NCI-H2171 (cell line): ENCODE results near the gene DLG2.

Source experiments
- DNase-seq: peaks from one replicate; lab custom pipeline; 2025; lab: John Stamatoyannopoulos, UW

Gene DLG2

DNA sequence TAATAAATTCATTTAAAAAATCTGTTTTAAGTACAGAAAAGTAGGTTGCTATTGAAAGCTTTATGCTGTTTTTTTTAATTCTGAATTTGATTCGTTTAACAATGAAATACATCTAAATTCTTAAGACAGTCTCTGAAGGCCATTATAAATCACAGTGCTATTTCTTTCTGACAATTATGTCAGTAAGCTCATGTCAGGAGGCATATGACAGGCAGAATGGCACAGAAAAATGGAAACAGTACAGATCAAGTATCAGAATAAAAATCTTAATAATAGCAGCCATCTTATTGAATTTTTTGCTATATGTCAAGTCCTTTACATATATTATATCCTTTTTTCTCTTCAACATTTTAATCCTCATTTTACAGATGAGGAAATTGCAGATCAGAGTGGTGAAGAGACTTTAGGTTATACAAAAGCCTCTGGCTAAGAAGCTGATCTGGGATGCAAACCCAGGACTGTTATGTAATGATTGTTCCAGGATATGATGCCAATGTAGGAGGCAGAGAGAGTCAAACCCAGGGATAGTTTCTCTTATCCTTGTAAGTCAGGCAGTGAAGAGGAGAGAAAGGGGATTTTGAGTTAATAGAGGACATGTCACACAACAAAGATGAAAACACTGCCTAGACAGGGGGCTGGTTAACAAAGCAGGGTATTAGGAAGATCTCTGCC is 2057.9 kb downstream of the DLG2 start:
- no peak for DNase-seq

DNA sequence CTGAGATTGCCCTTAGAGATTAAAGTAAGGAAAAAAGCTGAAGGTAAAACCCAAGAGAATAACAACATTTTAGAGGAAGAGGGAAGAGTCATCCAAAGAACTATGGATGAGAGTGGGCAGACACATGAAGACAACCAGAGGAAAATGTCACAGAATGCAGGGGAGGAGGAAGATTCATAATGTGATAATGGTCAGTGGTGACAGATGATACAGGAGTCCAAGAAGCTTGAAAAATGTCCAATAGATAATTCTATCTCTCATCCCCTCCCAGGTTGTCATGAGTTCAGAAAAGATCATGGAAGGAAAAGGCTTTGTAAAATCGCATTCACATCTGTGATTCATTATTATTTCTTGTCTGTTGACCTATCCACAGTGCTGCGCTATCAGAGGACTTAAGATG is 2058.6 kb downstream of the DLG2 start:
- no peak for DNase-seq

DNA sequence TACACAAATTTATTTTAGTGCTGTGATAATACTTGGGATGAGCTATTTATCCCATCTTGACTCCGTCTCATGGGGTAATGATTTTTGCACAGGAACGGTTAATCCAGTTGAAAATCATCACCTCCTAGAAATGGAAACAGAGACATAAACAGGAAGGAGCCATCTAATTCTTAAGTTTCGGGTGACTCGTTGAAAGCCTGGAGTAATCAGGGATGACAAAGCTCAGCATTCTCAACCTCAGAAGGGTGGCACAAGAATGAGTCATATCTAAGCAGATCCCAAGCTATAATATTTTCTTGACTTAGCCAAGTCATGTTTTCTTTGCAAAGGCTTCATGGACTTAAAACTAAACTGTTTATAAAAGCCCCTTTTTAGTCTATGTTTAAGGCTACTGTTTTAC is 2060.2 kb downstream of the DLG2 start:
- DNase-seq = no peak

DNA sequence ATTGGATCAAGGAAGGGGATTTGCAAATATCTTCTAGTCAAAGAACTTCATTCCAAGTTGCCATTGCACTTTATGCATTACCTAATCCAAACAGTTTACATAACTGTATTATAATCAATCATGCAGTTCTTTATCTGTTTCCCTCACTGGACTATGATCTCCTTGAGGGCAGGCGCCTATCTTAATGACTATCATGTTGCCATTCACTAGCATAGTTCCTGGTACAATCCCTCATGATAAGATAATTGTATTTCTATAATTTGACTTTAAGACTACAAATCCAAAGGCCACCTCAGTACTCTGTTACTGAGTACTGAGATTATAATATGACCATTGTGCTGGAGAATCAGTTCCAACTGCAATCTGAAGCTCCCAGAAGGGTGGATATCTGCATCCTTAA is 2062.3 kb downstream of the DLG2 start:
- no peak for DNase-seq

DNA sequence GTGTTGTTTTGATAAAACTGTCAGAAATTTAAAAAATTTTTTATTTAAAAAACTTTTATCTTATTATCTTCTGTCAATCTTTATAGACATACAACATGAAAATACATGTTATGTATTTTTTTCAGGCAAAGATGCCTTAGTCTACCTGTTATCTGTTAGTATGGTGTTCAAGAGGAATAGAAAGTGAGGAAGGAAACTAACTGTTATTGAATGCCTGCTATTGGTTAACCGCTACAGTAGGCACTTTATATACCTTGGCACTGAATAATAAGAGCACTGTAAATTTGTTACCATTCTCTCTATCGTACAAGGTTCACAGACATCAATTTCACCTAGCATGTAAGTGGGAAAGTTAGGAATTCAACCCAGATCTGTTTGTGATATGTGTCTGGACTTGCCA is 2068.9 kb downstream of the DLG2 start:
- no peak for DNase-seq

DNA sequence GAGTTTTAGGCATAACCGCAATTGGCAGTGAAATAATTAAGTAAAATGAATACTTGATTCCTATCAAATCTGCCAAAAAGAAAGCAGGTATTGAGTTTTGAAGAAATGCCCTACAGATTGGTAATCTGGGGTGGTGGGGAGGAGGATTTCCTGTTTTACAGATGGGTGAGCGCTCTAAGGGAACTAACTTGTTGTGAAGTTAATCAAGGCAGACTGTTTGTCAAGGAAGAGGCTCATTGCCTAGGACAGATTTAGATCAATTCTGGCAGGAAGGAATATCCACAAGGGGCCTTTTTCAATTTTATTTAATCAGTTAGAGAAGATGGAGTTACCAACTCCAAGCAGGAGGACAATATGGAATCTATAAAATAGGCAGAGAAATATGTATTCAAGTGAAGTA is 2069.5 kb downstream of the DLG2 start:
- DNase-seq = no peak

DNA sequence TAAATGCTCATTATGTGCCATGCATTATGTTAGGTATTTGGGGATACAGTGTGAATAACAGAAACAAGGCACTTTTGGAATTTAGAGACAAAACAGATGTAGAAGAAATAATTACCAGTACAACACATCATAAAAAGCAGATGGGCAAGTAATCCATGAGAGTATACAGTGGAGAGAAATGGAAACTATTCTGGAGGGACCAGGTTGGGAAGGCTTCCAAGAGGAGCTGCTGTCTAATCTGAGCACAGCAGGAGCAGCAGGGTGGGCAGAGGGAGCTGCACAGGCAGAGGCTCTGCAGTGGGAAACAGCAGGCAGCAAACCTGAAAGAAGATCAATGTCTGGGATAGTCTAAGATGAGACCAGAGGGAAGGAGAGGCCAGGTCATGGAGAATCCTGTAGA is 2072.3 kb downstream of the DLG2 start:
- DNase-seq = peak; percentile 59

DNA sequence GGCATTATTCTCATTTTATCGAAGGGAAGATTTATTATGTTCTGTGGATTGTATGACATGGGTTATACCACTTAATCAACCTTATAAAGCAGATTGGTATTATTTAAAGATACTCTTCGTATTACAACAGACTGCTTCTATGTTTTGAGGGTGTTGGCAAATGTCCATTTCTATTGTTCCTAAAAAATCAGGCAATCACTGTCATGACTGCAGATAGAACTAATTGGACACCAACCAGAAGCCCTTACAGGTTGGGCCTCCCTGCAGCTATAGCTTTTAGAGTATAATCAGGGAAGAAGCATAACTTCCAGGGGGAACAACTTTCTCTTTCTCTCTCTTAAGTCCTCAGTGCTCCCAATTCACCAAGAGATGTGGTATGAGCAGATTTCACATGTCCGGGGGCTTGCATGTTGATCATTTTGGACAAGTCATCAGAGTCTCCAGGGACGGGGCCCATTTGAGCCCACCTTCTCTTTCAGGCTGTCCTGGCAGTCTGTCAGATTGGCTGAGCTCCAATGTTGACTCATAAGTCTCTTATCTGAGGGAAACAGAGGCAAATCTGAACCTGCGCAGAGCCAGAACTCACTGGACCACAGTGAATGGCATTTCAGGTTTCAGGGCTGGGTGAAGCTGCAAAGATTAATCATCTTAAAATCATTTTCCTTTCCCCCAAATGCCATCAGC is 2077.0 kb downstream of the DLG2 start:
- no peak for DNase-seq

DNA sequence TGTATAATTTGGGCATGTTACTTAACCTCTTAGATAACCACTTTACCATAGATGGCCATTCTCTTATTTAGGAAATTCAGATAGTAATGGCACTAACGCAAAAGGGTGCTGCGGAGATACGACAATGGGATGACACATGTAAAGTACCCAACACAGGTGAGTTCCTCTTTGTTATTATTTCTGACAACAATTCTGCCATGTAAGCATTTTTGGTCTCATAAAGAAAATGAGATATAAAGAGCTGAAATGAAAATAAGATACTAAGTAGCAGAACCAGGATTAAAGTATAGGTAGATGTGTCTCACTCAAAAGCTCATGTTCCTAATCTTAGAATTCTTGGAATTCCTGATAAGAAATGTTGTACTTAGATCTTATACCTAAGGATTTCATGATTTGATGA is 2080.8 kb downstream of the DLG2 start:
- no peak for DNase-seq

DNA sequence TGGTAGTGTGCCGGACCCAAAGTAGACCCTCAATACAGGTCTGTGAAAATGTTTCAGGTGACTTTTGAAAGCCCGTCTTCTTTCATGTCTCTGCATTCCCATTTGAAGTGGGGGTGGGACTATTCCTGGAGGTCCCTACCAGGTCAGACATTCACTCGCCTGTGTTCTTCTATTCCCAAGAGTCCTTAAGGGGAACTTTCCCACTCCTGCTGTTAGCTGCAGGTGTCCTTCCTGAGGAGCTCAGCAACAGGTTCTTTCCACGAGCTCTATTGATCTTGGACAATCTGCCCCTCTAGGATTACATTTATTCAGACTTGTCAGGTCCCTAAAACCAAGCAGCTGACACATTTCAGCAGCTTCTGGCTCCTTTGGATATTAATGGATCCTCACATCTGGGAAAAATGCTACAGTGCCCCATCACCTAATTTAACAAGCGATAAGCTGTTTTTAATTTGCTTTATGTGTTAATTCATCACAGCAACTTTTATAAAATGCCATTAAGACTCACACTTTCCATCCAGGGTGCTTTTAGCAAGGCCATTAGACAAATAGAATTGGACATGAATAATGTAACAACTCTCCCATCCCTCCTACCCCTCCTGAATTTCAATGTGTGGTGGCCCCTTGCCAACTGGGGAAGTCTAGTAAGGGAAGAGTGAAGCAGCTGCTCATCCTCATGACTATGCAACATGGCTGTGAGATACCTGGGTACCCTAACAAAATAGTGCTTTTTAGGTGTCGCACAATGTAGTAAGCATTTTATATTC is 2081.5 kb downstream of the DLG2 start:
- DNase-seq = no peak

DNA sequence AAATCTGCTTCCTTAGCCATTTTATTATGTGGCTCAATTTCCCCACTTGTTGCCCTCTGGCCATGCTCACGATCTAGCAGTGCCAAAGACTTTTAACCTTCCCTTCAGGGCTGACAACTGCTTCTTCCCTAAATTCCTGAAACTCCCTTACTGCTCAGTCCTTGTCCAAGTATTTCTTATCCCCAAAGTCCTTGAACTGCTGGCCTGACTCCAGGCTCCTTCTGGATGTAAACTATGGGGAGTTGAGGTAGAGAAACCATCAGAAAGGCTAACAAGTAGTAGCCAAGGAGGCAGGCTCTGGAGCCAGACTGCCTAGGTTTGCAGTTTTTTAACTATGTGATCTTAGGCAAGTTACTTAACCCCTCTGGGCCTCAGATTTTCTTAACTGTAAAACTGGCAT is 2082.3 kb downstream of the DLG2 start:
- no peak for DNase-seq

DNA sequence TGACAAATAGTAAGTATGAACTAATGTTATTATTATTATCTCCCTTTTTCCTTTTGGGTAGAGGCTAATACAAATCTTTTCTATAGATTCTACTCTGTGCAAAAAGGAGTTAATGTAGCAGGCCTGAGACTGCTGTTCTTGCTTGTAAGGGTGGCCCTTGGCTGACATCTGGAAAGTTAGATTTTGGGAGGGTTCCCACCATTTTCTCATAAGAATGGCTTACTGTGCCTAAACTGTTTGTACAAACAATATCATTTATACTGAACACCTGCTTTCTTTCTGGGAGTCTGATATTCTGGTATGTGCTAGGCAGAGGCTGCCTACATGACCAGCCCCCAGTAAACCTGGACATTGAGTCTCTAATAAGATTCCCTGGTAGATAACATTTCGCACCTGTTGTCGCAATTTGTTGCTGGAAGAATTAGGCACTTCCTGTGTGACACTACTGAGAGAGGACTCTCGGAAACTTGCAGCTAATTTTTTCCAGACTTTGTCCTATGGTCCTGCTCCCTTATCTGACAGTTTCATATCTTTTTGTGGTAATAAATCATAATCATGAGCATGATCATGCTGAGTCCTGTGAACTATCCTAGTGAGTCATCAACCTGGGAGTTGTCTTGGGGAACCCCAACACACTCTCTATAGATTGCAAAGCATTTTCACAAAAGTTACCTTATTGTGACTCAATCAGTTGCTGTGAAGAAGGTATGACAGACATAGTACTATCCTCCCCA is 2083.3 kb downstream of the DLG2 start:
- no peak for DNase-seq

DNA sequence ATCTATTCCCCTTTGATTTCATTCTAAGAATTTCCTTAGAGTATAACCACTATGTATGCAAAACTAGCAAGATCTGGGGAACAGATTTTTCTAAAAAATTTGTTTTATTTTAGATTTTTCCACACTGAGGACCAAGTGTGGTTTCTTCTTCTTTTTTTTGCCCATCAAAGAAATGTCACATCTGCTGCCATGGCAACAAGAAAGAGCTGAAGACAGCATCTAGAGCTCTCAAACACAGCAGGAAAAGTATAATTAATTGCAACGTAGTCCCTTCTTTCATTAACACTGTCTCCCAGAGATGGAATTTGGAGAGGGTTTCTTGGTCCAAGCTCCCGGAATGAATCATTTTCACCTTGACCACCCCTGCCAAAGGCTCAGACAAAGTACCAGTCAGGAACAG is 2084.3 kb downstream of the DLG2 start:
- no peak for DNase-seq

DNA sequence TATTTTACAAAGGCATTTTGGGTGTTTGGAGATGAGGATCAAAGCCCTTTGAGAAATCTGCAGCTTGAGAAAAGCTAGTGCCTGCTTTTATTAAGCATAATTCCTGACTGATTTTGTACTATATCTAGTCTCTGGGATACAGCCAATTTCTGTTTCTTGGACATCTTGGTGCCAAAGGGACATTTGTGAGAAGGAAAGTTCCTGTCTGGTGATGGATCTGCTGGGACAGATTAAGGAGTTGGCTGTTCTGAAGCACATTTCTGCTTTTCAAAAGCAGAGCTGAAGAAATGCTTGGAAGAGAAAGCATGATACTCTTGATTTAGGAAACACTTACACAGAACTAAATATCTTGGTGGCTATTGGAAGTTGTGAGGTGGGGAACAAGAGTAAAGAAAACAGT is 2086.4 kb downstream of the DLG2 start:
- no peak for DNase-seq

DNA sequence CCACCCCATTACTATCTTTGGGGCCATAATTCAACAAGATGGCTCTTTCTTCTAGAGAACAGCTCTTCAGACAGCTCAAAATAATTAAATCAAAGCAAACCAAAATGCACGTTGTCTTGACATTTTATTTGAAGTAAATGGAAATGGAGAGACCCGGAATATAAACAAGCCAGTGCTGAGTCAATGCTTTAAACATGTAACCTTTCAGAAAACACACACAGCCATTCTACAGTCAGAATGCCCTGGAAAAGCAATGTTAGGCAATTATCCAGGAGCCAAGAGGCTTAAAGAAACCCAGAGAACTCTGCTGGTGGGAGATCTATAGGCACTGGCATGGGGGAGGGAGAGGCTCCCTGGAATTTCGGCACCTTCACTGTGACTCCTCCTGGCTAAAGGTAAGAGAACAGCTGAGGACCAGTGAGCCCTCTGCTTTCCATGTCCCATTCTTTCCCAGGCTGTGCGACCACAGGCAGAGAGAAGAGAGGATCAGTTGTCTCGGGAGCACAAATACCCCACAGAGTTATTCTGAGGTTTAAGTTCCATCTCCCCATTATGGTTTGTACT is 2086.9 kb downstream of the DLG2 start:
- DNase-seq = no peak

DNA sequence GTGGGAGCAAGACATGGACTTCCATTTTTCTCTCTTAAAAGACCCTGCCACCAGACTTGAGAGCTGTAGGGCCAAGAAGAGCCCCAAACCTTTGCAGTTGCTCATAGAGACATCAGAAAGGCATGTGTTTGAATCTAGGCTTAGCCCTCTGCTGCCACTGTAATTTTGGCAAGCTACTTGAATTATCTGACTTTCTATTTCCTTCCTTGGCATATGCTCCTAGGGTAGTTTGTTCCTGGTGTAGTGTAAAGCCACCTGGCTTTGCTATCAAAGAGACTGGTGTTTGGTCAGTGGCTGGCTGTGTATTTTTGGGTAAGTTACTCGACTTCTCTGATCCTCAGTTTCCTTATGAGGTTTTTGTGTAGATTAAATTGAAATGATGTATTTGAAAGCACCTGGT is 2088.9 kb downstream of the DLG2 start:
- DNase-seq = no peak

DNA sequence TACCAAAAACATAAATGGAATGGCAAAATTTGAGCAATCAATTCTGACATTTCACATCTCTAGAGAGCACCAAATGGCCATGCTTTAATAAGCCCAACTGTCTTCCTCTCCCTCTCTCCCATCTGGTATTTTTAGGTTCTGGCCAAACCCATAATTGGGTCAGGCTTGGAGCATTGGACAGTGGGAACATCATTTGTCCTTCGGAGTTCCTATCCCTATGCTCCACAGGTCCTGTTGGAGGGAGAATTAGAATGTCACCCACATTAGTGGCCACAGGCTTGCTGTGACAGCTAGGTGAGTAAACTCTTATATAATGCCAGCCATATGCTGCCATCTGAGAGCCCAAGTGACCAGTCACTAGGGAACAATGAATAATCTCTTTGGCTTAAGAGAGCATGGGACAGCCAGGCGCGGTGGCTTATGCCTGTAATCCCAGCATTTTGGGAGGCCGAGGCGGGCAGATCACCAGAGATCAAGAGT is 2090.0 kb downstream of the DLG2 start:
- DNase-seq = no peak

DNA sequence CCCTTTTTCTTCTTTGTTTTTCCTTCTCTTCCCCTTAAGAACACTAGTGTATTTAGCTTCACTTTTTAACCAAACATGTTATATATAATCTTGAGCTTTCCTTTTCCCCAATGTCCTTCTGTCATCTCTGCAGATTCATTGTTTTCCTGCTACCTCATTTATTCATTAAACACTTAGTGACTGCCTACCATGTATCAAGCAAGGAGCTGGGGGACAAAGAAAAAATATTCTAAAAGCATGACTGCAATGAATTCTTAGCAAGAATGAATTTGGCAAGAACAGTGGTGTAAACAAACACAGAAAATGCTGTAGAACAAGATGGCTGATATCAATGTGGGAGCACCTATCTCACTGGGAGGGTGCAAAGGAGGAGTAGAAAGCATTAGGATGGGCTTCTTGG is 2094.0 kb downstream of the DLG2 start:
- DNase-seq = no peak

DNA sequence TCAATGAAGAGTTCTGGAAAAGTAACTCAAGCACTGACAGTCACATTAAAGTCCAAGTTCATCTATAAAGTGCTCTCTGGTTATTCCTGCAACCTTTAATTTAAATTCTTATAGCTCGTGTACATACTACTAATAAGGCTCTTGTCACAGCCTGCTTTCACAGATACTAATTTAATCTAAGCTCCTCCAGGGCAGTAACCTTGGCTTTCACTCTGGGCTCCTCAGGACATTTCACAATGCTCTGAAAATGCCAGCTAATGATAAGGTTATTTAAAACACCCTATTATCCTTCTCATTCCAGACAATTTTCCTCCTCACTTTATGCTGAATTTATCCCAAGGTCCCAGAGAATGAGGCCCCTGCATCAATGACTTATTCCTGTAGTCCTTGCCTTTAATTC is 2098.3 kb downstream of the DLG2 start:
- DNase-seq = no peak

DNA sequence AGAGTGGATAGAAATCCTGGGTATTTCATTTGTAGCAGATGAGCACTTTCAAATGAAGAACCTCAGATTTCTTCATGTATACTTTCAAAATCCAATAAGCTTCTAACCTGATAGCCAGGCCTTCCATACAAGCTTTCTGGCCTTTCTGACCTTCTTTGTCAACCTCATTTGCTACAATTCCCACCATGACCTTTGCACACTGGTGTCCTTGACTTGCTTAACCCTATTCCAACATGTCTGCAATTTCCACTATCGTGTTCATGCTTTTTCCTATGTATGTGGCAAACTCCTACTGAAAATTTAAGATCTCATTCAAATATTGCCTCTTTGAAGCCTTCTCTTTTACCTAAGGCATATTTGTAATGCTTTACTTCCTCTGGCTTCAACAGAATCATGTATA is 2098.9 kb downstream of the DLG2 start:
- no peak for DNase-seq

DNA sequence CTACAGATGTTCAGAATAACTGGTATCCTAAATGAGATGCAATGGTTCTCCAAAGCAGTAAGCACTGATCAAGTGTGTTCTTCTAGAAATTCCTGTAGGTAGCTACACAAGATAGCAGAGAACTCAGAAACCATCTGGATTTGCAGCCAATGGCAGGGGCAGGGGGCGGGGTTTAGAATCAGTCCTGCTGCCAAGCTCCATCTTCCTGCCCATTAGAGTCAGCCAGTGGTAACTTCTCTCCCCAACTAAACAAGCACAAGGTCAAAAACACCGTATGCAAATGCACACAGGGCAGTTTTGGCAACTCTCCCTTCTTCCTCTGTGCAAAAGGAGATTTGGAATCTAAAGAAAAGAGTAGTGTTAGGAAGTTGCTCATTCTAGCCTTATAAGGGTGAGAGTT is 2103.5 kb downstream of the DLG2 start:
- DNase-seq = no peak

DNA sequence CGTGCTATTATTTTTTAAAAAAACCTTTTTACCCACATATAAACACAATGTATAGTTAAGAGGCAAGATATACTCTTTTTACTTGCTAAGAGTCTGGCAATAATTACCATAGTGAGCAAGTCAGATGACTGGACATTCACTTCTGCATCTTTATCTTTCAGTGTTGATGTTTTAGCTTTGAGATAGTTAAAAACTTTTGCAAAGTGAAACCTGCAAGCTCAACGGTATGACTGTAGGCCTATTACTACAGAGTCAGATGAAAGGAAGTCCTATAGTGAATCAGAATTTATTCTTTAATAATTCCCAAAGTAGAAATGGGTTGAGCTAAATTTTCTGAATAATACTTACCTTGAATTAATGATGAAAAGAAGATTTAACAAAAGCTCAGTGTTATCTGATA is 2104.2 kb downstream of the DLG2 start:
- DNase-seq = no peak
